Smooth muscle cell (in vitro differentiated cells): ENCODE data around the gene SMG6. TPM values are rescaled to one million over a fixed set of nuclear protein-coding genes. Genes with fewer than 3 reads are reported as not detected.
A peak's percentile ranks its signal among the peaks of the same experiment; 100 is the strongest.

Source experiments
- DNase-seq: peaks from one replicate; lab custom pipeline; 2025; ENCODE audit not compliant: unreplicated experiment; lab: John Stamatoyannopoulos, UW
- H2AFZ ChIP-seq: fragments of 200-600 bp; sonication (generic); 2 replicates; pipeline ENCODE4 v1.6.0; 2016; ENCODE audit warnings: antibody characterized with exemption, low read depth, mild to moderate bottlenecking
- H3F3A ChIP-seq: fragments of 200-600 bp; sonication (generic); 2 replicates; pipeline ENCODE4 v1.6.0; 2017; ENCODE audit warnings: antibody characterized with exemption, low read depth
- H3K27ac ChIP-seq: fragments of 200-600 bp; sonication (generic); 2 replicates; pipeline ENCODE4 v1.5.1; 2016; ENCODE audit warnings: low read depth, mild to moderate bottlenecking
- H3K27me3 ChIP-seq: fragments of 200-600 bp; sonication (generic); 2 replicates; pipeline ENCODE4 v1.6.1; 2016; ENCODE audit warnings: low read depth, mild to moderate bottlenecking
- H3K36me3 ChIP-seq: fragments of 200-600 bp; sonication (generic); 2 replicates; pipeline ENCODE4 v1.5.1; 2016; ENCODE audit warnings: low read depth
- H3K4me1 ChIP-seq: fragments of 200-600 bp; sonication (generic); 2 replicates; pipeline ENCODE4 v1.5.1; 2016; ENCODE audit warnings: low read depth
- H3K4me2 ChIP-seq: fragments of 200-600 bp; sonication (generic); 2 replicates; pipeline ENCODE4 v1.6.0; 2016; ENCODE audit warnings: mild to moderate bottlenecking
- H3K4me3 ChIP-seq: fragments of 200-600 bp; sonication (generic); 2 replicates; pipeline ENCODE4 v1.5.1; 2016; ENCODE audit warnings: mild to moderate bottlenecking
- H3K79me2 ChIP-seq: fragments of 200-600 bp; sonication (generic); 2 replicates; pipeline ENCODE4 v1.6.0; 2016; ENCODE audit warnings: low read depth, mild to moderate bottlenecking
- H3K9ac ChIP-seq: fragments of 200-600 bp; sonication (generic); 2 replicates; pipeline ENCODE4 v1.6.0; 2016; ENCODE audit warnings: low read depth
- H3K9me3 ChIP-seq: fragments of 200-600 bp; sonication (generic); replicated peaks from 2 replicates; pipeline ENCODE4 v1.5.1; 2016; ENCODE audit warnings: low read depth
- H4K20me1 ChIP-seq: fragments of 200-600 bp; sonication (generic); 2 replicates; pipeline ENCODE4 v1.6.0; 2016; ENCODE audit warnings: low read depth
- CTCF ChIP-seq: fragments of 200-600 bp; sonication (generic); IDR thresholded peaks from 2 replicates; pipeline ENCODE4 v1.5.1; 2017; ENCODE audit warnings: borderline replicate concordance, mild to moderate bottlenecking, antibody characterized with exemption; ENCODE audit not compliant: insufficient read depth, poor library complexity, severe bottlenecking
- WGBS: methylation state at CpG from one replicate; pipeline ENCODE4 v1.1.7; 2016; ENCODE audit warnings: low lambda C conversion rate; 5-methylcytosine and 5-hydroxymethylcytosine counted together
- polyA plus RNA-seq: library from polyadenylated mRNA; unstranded; fragments of >200 nt; fragmentation: Nextera tagmentation; extraction: Ambion mirVana; gene quantifications from 2 replicates; pipeline ENCODE4 v1.2.1, GENCODE V29; 2016
- total RNA-seq: library from RNA; depleted of rRNA; stranded (reverse); fragments of >200 nt; gene quantifications from 2 replicates; pipeline ENCODE4 v1.2.3, GENCODE V29; 2014

SMG6 gene
- total and polyA plus RNA-seq, 2 experiments from 2014 or later, result 10.6 to 21.4 TPM

DNA sequence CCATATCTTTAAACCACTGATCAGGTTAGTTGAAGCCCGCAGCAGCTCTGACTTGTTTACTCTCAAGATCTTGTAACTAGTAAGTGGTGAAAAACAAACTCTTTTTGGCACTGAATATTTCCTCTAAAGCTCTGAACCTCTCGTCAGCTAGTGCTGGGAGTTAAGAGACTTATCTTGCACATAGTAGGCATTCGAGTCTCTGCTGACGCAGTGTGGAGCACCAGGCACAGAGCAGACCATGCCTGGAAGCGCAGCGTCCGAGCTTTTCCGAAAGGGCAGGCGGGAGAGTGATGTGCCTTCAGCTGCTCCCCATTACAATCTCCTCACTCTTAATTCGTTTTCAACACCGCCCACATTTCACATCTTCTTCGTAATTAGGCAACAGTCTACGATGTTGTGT is 63.0 kb downstream of the SMG6 start:
- H3K9me3 ChIP-seq, result no peaks in the 10 kb centered on the region
- 80% methylated on average over 13 of the region's 13 CpGs for WGBS
- H3K27me3 ChIP-seq, result no peaks in the 10 kb centered on the region
- H4K20me1 ChIP-seq, result no peaks in the 10 kb centered on the region
- no peaks in the 10 kb centered on the region for H3K79me2 ChIP-seq
- peaks cover 4% of the 10 kb centered on the region for H3F3A ChIP-seq
- peaks cover 2% of the 10 kb centered on the region for H3K4me1 ChIP-seq
- no peak for TF ChIP-seq CTCF
- H3K9ac ChIP-seq, result peak overlapping the region; percentile 20
- H3K4me3 ChIP-seq, result no peak overlapping the region
- H3K27ac ChIP-seq, result peak overlapping the region; percentile 79
- no peaks in the 10 kb centered on the region for H3K36me3 ChIP-seq
- H2AFZ ChIP-seq, result no peak overlapping the region
- DNase-seq, result no peak
- H3K4me2 ChIP-seq, result peak overlapping the region; percentile 26

GRCh38 chr17:2239882-2240430 is 63.6 kb downstream of the SMG6 start:
- Histone ChIP-seq H3F3A (peaks cover 4% of the 10 kb centered on the region), H3K9ac (peak overlapping the region; percentile 33), H3K4me3 (no peak overlapping the region), H3K27ac (peak overlapping the region; percentile 79), H4K20me1 (no peaks in the 10 kb centered on the region), H3K27me3 (no peaks in the 10 kb centered on the region), H2AFZ (no peak overlapping the region), H3K4me2 (peak overlapping the region; percentile 26), H3K36me3 (no peaks in the 10 kb centered on the region), H3K79me2 (no peaks in the 10 kb centered on the region), H3K4me1 (peaks cover 2% of the 10 kb centered on the region), H3K9me3 (no peaks in the 10 kb centered on the region)
- WGBS, result 44% methylated on average over 10 of the region's 10 CpGs
- no peak for DNase-seq
- TF ChIP-seq CTCF, result no peak

GRCh38 chr17:2239170-2239551 is 64.4 kb downstream of the SMG6 start:
- DNase-seq, result no peak
- no peak overlapping the region for H3K4me2 ChIP-seq

More at GRCh38 chr17:2239170-2239551, 64.4 kb downstream of the SMG6 start:
- H3K27ac ChIP-seq, result peak overlapping the region; percentile 79
- H3F3A ChIP-seq, result peaks cover 4% of the 10 kb centered on the region
- no peaks in the 10 kb centered on the region for H3K9me3 ChIP-seq
- no peaks in the 10 kb centered on the region for H3K79me2 ChIP-seq
- H3K27me3 ChIP-seq, result no peaks in the 10 kb centered on the region
- H3K4me3 ChIP-seq, result no peak overlapping the region
- TF ChIP-seq CTCF, result no peak
- no peak overlapping the region for H3K9ac ChIP-seq
- 92% methylated on average over 2 of the region's 2 CpGs for WGBS
- no peaks in the 10 kb centered on the region for H4K20me1 ChIP-seq
- peaks cover 2% of the 10 kb centered on the region for H3K4me1 ChIP-seq
- no peak overlapping the region for H2AFZ ChIP-seq
- H3K36me3 ChIP-seq, result no peaks in the 10 kb centered on the region
